ENCODE measurements around the gene LEF1.

DNA sequence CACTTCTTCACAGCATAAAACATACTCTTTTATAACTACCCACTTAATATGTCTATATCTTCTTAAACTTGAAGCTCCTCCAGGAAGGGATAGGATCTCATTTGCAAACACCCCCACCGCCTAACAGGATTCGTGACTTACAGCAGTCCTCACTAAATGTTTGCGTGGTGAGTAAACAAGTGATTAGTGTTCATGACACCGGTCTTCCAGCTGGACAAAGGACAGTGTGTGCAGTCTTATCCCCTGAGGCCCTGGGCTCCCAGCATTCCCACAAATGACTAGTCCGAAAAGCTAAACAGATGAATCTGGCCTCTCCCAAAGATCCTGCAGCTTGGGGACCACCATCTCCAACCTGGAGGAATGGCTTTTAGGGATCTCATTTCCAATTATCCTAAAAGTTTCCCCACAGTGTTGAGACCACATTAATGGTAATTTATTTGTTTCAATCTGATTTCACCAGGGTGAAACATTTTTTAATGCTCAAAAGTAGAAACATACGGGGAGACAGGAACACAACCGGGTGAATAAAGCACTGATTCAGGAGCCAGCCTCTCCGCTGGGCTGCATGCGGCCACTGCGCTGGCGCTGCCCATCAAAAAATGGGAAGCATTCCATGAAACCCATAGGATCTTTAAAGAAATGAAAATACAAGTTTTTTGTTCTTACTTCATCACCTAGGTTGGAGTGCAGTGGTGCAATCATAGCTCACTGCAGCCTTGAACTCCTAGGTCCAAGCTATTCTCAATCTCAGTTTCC, 109.9 kb downstream of the LEF1 start:
- TF ChIP-seq POLR2A (IDR thresholded peaks at IDR 0.05; ENCODE audit: control extremely low read depth in 1 of 2, low read depth in 2 of 2, low read length in 2 of 2): no peak
- TF ChIP-seq CREB1 (IDR thresholded peaks at IDR 0.05): no peak
- TF ChIP-seq, protein P1, sequence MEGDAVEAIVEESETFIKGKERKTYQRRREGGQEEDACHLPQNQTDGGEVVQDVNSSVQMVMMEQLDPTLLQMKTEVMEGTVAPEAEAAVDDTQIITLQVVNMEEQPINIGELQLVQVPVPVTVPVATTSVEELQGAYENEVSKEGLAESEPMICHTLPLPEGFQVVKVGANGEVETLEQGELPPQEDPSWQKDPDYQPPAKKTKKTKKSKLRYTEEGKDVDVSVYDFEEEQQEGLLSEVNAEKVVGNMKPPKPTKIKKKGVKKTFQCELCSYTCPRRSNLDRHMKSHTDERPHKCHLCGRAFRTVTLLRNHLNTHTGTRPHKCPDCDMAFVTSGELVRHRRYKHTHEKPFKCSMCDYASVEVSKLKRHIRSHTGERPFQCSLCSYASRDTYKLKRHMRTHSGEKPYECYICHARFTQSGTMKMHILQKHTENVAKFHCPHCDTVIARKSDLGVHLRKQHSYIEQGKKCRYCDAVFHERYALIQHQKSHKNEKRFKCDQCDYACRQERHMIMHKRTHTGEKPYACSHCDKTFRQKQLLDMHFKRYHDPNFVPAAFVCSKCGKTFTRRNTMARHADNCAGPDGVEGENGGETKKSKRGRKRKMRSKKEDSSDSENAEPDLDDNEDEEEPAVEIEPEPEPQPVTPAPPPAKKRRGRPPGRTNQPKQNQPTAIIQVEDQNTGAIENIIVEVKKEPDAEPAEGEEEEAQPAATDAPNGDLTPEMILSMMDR (IDR thresholded peaks at IDR 0.05; ENCODE audit: control extremely low read depth in 1 of 3, insufficient read depth in 1 of 3, low read depth in 1 of 3, low read length in 3 of 3): no peak
- TF ChIP-seq EZH2 (IDR thresholded peaks at IDR 0.05; ENCODE audit: low read depth, low read length, severe bottlenecking): no peak
- TF ChIP-seq GTF2F1 (IDR thresholded peaks at IDR 0.05; ENCODE audit: borderline replicate concordance, low read depth, low read length): no peak
- no peak for TF ChIP-seq GABPA (IDR thresholded peaks at IDR 0.05; ENCODE audit: borderline replicate concordance, insufficient read depth, low read length)
- TF ChIP-seq BACH1 (IDR thresholded peaks at IDR 0.05; ENCODE audit: low read length): no peak
- TF ChIP-seq SRF (IDR thresholded peaks at IDR 0.05; ENCODE audit: low read depth, low read length): no peak
- no peak for TF ChIP-seq CHD1 (IDR thresholded peaks at IDR 0.05; ENCODE audit: low read depth, low read length)
- no peak for TF ChIP-seq SIN3A (conservative IDR thresholded peaks at IDR 0.05 in 1 of 2, IDR thresholded peaks at IDR 0.05 in 1 of 2; ENCODE audit: low read depth in 1 of 2, low read length in 2 of 2)

Data from H1 (cell line).